ENCODE measurements around the gene RYR2.

The RYR2 gene

GRCh38 chr1:237795558-237795957 is 753.6 kb downstream of the RYR2 start:
- ChIA-PET CTCF (interaction anchor here (1.0 kb wide), 1 partner anchor 12 kb away, joined by 3 read pairs; no protein-coding TSS in a partner anchor), POLR2A (no interaction called here)

GRCh38 chr1:237799762-237800474 is 757.9 kb downstream of the RYR2 start:
- CTCF ChIA-PET = interaction anchor here (1.6 kb wide), 1 partner anchor 8 kb away, joined by 6 read pairs; no protein-coding TSS in a partner anchor
- POLR2A ChIA-PET = no interaction called here
- TF ChIP-seq CTCF (IDR thresholded peaks at IDR 0.05; ENCODE audit: control extremely low read depth, extremely low read depth, low read depth, missing control alignments) = peak; percentile 2
- peak; percentile 37 for DNase-seq (ENCODE audit: extremely low spot score)

More at GRCh38 chr1:237795558-237795957, 753.6 kb downstream of the RYR2 start:
- TF ChIP-seq CTCF (IDR thresholded peaks at IDR 0.05; ENCODE audit: control extremely low read depth, extremely low read depth, low read depth, missing control alignments) = no peak
- DNase-seq (ENCODE audit: extremely low spot score) = no peak

- ChIA-PET POLR2A (no interaction called here), CTCF (interaction anchor here (1.5 kb wide), 1 partner anchor 25 kb away, joined by 4 read pairs; no protein-coding TSS in a partner anchor)
- no peak for TF ChIP-seq CTCF (IDR thresholded peaks at IDR 0.05; ENCODE audit: control extremely low read depth, extremely low read depth, low read depth, missing control alignments)
- DNase-seq (ENCODE audit: extremely low spot score) = no peak
These were observed 762.5 kb downstream of the RYR2 start for GRCh38 chr1:237804516-237804915.

- TF ChIP-seq CTCF (IDR thresholded peaks at IDR 0.05; ENCODE audit: control extremely low read depth, extremely low read depth, low read depth, missing control alignments) = no peak
- DNase-seq (ENCODE audit: extremely low spot score) = no peak
- POLR2A ChIA-PET = no interaction called here
- CTCF ChIA-PET = interaction anchor here (0.7 to 3.2 kb wide), 5 partner anchors 9 to 55 kb away, joined by 3 to 23 read pairs (median 11); no protein-coding TSS in a partner anchor
These were observed 767.1 kb downstream of the RYR2 start for GRCh38 chr1:237809099-237809498.

GRCh38 chr1:237811633-237812032 is 769.6 kb downstream of the RYR2 start:
- no peak for TF ChIP-seq CTCF (IDR thresholded peaks at IDR 0.05; ENCODE audit: control extremely low read depth, extremely low read depth, low read depth, missing control alignments)
- ChIA-PET CTCF (interaction anchor here (1.1 kb wide), 1 partner anchor 40 kb away, joined by 3 read pairs; no protein-coding TSS in a partner anchor), POLR2A (no interaction called here)
- DNase-seq (ENCODE audit: extremely low spot score) = no peak

GRCh38 chr1:237812061-237812460 is 770.1 kb downstream of the RYR2 start:
- ChIA-PET POLR2A (no interaction called here), CTCF (interaction anchor here (1.1 kb wide), 1 partner anchor 39 kb away, joined by 3 read pairs; no protein-coding TSS in a partner anchor)
- TF ChIP-seq CTCF (IDR thresholded peaks at IDR 0.05; ENCODE audit: control extremely low read depth, extremely low read depth, low read depth, missing control alignments) = no peak
- no peak for DNase-seq (ENCODE audit: extremely low spot score)

Measured in GM10248 (cell line).